Stimulated activated CD4-positive, alpha-beta T cell treated with anti-CD3 and anti-CD28 coated beads, Interleukin-1b, Interleukin-23, amount 100 ng/mL, for 48 hours (primary cell): ENCODE data around the gene TNRC6C.
"Not testable (repeated sequence)": the region's sequence is repeated elsewhere in the genome, so short reads cannot be mapped to it uniquely, and the experiment has no call there.

Experiments
- DNase-seq: peaks from one replicate; pipeline ENCODE4 v3.0.0-alpha.2; 2020

Gene TNRC6C

GRCh38 chr17:77933777-77934398, 24.6 kb upstream of the TNRC6C start:
- DNase-seq = no peak

DNA sequence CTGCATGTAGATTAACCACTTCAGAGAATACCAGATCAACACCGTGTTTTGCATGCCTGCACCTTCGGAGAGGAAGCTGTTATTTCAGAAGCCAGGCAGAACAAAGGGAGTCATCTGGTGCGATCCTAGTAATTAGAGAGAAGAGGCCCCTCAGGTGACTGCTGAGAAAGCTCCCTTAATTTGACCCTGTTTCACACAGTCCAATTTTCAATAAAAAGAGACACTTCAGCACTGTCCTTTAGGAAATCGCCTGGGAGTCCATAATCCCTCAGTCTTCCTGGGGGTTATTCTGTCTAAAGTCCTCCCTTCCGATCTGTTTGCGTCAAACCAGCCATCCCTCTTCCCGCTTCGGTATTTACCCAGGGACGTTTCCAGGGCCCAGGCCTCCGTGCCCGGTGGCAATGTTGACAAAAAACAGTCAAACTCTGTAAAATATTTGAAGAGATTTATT, 23.4 kb upstream of the TNRC6C start:
- DNase-seq = no peak

GRCh38 chr17:77935744-77936143, 22.8 kb upstream of the TNRC6C start:
- not testable (repeated sequence) for DNase-seq

GRCh38 chr17:77936881-77937280, 21.6 kb upstream of the TNRC6C start:
- DNase-seq = no peak

DNA sequence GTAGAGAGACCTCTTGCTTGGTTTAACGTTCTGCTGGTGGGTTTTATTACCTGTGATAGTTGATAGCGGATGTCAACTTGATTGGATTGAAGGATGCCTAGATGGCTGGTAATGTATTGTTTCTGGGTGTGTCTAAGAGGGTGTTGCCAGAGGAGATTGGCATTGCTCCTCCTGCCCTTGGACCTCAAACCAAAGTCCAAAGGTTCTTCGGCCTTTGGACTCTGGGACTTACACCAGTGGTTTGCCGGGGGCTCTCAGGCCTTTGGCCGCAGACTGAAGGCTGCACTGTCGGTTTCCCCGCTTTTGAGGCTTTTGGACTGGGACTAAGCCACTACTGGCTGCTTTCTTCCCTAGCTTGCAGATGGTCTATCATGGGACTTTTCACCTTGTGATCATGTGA, 17.5 kb upstream of the TNRC6C start:
- no peak for DNase-seq

- DNase-seq = no peak
Observed at GRCh38 chr17:77942112-77942988, 16.2 kb upstream of the TNRC6C start.

- no peak for DNase-seq
Observed at GRCh38 chr17:77943971-77944370, 14.5 kb upstream of the TNRC6C start.

DNA sequence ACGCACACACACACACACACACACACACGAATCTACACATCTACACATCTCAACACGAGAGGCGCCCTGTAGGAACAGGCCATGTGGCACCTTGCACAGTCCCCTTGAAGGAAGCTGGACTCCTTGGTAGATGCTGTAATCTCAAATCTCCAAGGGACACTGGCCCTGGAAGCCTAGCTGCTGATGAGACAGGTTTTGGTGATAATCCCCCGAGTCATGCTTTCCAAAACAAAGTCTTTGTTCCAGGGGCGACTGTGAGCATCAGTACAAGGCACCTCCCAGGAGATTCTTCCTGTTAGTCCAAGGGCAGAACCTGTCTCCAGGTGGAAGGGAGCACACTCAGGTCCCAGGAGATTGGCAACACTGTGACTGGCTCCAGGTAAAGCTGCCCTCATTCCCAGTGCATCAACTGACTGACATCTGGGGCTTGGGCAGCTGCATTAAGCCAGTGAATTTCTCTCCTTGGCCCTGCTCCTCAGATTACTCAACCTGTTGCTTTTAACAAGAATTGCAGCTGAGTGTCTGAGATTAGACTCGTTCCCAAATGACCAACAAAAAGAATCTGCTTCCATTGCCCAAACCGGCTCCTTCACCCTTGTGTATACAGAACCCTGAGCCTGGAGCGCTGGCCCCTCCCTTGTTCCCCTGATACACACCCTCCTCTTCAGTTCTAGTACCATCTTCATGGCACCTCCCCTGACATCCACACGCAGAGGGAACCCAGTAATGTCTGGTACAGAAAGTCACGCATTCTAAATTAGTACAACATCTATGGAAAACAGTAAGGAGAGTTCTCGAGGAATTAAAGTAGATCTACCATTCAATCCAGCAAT, 13.9 kb upstream of the TNRC6C start:
- DNase-seq = no peak

DNA sequence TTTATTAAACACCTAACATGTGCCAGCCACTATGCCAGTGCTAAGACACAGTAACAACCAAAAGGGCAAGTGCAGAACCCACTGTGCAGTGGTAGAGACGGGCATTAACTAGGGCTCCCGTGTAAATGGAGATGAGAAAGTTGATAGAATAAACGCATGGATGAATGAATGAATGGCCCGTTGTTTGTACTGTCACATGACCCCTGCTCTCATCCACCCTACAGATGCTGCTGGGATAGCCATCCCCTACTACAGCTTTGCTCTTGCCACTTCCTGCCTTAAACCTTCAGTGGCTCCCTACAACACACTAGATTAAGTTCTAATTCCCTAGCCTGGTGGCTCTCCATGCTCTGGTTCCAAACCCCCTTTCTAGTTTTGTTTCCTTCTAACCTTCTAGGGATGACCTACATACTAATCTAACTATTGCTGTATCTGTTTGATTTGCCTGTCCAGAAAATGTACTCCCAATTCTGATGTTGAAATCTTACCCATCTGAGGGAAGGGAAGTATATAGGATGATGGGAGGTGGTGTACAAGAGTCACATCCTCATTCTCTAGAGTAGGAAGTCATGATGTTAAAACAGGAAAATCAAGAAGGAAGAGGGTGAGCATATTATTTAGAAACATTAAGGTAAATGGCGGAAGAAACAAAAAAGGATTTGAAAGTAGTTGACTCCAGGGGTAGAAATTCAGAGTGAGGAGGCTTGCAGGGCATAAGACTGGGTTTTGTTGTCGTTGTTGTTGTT, 11.4 kb upstream of the TNRC6C start:
- no peak for DNase-seq

- DNase-seq = no peak
Observed at GRCh38 chr17:77948690-77949114, 9.8 kb upstream of the TNRC6C start.

GRCh38 chr17:77951123-77951522, 7.4 kb upstream of the TNRC6C start:
- DNase-seq = no peak

DNA sequence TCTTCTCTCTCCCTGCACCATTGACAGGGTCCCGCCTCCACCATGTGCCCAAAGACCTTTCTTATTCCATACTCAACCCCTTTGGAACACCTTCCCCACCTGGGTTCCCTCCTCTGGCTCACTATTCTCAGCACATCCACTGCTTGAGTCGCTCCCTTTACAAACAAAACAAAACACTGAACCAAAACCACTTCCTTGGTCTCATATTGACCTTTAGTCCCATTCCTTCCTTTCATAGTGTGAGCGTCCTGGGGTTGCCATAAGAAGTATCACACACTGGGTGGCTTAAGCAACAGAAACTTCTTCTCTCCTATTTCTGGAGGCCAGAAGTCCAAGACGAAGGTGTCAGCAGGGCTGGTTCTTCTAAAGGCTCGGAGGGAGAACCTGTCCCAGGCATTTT, 6.1 kb upstream of the TNRC6C start:
- no peak for DNase-seq

GRCh38 chr17:77957235-77957856, 1.2 kb upstream of the TNRC6C start:
- DNase-seq = no peak

GRCh38 chr17:77958716-77959125, 218 bp downstream of the TNRC6C start:
- no peak for DNase-seq

GRCh38 chr17:77959126-77959925, 823 bp downstream of the TNRC6C start:
- peak; percentile 19 for DNase-seq

- peak; percentile 27 for DNase-seq
Observed at GRCh38 chr17:77959926-77960521, 1.5 kb downstream of the TNRC6C start.

DNA sequence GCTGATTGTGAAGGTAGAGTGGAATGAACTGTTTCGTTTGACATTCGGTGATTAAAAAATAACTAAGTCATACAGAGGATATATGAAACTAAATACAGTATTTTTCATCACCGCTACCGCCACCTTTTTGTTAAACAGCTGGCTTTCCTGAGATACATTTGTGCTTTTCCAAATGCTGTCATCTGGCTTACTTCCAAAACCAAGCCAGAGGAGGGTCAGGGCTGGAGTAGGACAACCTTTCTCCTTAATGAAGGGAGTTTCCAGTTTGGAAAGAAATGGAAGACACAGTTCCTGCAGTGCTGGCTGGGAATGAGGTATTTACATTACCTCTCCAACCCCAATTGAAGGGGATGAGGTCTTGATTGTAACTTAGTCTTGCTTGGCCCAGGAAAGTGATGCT, 3.2 kb downstream of the TNRC6C start:
- no peak for DNase-seq

DNA sequence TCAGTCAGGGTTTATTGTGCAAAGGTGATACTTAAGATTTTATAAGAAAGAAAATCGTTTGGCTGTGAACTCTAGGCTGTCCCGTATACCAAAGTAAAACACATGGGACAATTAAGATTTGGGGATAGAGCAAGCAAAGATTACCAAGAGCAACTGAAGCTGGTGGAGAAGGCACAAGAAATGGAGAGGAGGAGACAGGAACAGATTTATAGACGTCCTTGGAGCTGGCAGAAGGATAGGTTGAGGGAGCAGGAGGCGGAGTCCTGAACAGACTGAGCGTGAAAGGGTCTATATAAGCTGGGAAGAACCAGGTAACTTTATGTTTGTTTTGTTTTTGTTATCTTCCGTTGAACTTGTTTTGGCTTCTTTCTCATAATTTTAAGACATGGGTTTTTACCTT, 3.8 kb downstream of the TNRC6C start:
- no peak for DNase-seq

- peak; percentile 23 for DNase-seq
Observed at GRCh38 chr17:77963441-77963840, 4.9 kb downstream of the TNRC6C start.

DNA sequence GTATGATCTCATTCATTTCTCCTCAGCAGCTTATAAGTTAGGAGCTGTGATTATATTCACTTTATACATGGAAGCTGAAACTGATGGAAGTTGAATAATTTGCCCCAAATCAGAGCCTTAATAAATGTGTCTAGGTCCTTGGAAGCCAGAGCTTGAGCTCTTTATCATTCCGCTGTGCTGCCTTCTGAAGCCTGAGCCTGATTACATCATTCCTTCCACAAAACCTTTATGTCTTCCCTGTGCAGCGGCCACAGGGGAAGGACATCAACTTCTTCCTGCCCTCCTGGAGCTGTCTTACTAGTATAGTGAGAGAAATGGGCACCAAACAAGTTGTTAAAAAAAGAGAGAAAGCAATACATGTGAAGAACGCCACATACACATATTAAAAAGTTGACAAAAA, 6.8 kb downstream of the TNRC6C start:
- DNase-seq = no peak

GRCh38 chr17:77966476-77966875, 8.0 kb downstream of the TNRC6C start:
- DNase-seq = no peak
